HepG2 (cell line): ENCODE results near the gene CDK3. TPM values are rescaled to one million over a fixed set of nuclear protein-coding genes. Genes with fewer than 3 reads are reported as not detected.
A peak's percentile ranks its signal among the peaks of the same experiment; 100 is the strongest.

ENCODE experiments used
- CREB1 ChIP-seq, 2 experiments: fragments of 450-650 bp in 1 of 2; IDR thresholded peaks; 2 replicates each; pipeline ENCODE4 v1.6.1; 2016 to 2017; ENCODE audit warnings: control low read depth in 1 of 2, mild to moderate bottlenecking in 1 of 2, missing compliant biosample characterization in 1 of 2, missing genetic modification characterization in 1 of 2
- DDIT3 ChIP-seq: sonication (generic); formaldehyde crosslinking; IDR thresholded peaks from 2 replicates; pipeline ENCODE4 v1.4.0; 2020; ENCODE audit warnings: mild to moderate bottlenecking, missing genetic modification reagents
- ELF3 ChIP-seq: IDR thresholded peaks from 2 replicates; pipeline ENCODE4 v1.6.1; 2016; ENCODE audit warnings: missing genetic modification reagents, missing compliant biosample characterization
- FOXA3 ChIP-seq: IDR thresholded peaks from 2 replicates; pipeline ENCODE4 v1.6.1; 2016; ENCODE audit warnings: missing genetic modification reagents, missing compliant biosample characterization
- HDAC1 ChIP-seq: sonication (generic); formaldehyde crosslinking; IDR thresholded peaks from 2 replicates; pipeline ENCODE4 v1.5.1; 2020; ENCODE audit warnings: mild to moderate bottlenecking, missing genetic modification reagents
- HNF4G ChIP-seq, 2 experiments: sonication (generic) in 1 of 2; formaldehyde crosslinking in 1 of 2; IDR thresholded peaks; 2 replicates each; pipeline versions ENCODE4 v1.4.0 to v1.6.1; 2011 to 2020; ENCODE audit warnings: borderline replicate concordance in 2 of 2, low read depth in 2 of 2, mild to moderate bottlenecking in 2 of 2, low read length in 1 of 2, missing genetic modification reagents in 1 of 2, moderate library complexity in 1 of 2
- HNRNPH1 ChIP-seq: fragments of 200-400 bp; formaldehyde crosslinking; optimal IDR thresholded peaks from 2 replicates; pipeline ENCODE3; 2017; ENCODE audit warnings: mild to moderate bottlenecking, low read depth, low read length
- MBD4 ChIP-seq: IDR thresholded peaks from 2 replicates; pipeline ENCODE4 v1.6.1; 2012; ENCODE audit warnings: low read length, inconsistent platforms, borderline replicate concordance
- MED8 ChIP-seq: sonication (generic); formaldehyde crosslinking; IDR thresholded peaks from 2 replicates; pipeline ENCODE4 v1.8.1; 2023; ENCODE audit warnings: mild to moderate bottlenecking, missing genetic modification reagents; ENCODE audit not compliant: insufficient replicate concordance
- PITX1 ChIP-seq: sonication (generic); formaldehyde crosslinking; IDR thresholded peaks from 2 replicates; pipeline ENCODE4 v1.5.1; 2020; ENCODE audit warnings: mild to moderate bottlenecking, missing genetic modification reagents
- RNF219 ChIP-seq: sonication (generic); formaldehyde crosslinking; IDR thresholded peaks from 2 replicates; pipeline ENCODE4 v1.5.0; 2020; ENCODE audit warnings: mild to moderate bottlenecking, missing genetic modification reagents
- STAT5B ChIP-seq: sonication (generic); formaldehyde crosslinking; IDR thresholded peaks from 2 replicates; pipeline ENCODE4 v1.4.0; 2020; ENCODE audit warnings: missing genetic modification reagents
- ZBTB26 ChIP-seq: IDR thresholded peaks from 2 replicates; pipeline ENCODE4 v1.6.1; 2016; ENCODE audit warnings: missing compliant biosample characterization, missing genetic modification reagents, borderline replicate concordance
- ZEB1 ChIP-seq: IDR thresholded peaks from 2 replicates; pipeline ENCODE4 v1.6.1; 2012; ENCODE audit warnings: mild to moderate bottlenecking, low read depth, inconsistent platforms; ENCODE audit not compliant: insufficient replicate concordance
- ZNF275 ChIP-seq: sonication (generic); formaldehyde crosslinking; IDR thresholded peaks from 2 replicates; pipeline ENCODE4 v1.8.0; 2022; ENCODE audit warnings: missing genetic modification reagents, mild to moderate bottlenecking, inconsistent platforms, borderline replicate concordance
- ZNF362 ChIP-seq: sonication (generic); formaldehyde crosslinking; IDR thresholded peaks from 2 replicates; pipeline ENCODE4 v1.4.0; 2020; ENCODE audit warnings: missing genetic modification reagents, mild to moderate bottlenecking, borderline replicate concordance
- ZNF446 ChIP-seq: sonication (generic); formaldehyde crosslinking; IDR thresholded peaks from 2 replicates; pipeline ENCODE4 v1.5.0; 2020; ENCODE audit warnings: mild to moderate bottlenecking, missing genetic modification reagents
- ZZZ3 ChIP-seq: sonication (generic); formaldehyde crosslinking; IDR thresholded peaks from 2 replicates; pipeline ENCODE4 v1.4.0; 2020; ENCODE audit warnings: missing genetic modification reagents, mild to moderate bottlenecking, borderline replicate concordance
- polyA plus RNA-seq, 8 experiments: library from polyadenylated mRNA; depleted of rRNA in 3 of 8; stranded (reverse) in 7 of 8; unstranded in 1 of 8; fragments of >200 nt; fragmentation: Illumina TruSeq in 4 of 8; extraction: Trizol in 4 of 8; gene quantifications; 2 replicates each; pipeline versions ENCODE4 v1.2.1 to v1.2.3, GENCODE V29; 2011 to 2016; ENCODE audit warnings: low read depth in 4 of 8, missing spikeins in 1 of 8, mixed read lengths in 1 of 8; ENCODE audit not compliant: insufficient read depth in 1 of 8
- total RNA-seq, 5 experiments: library from RNA; depleted of rRNA; stranded (reverse); fragments of >200 nt; fragmentation: Illumina TruSeq; extraction: Trizol; gene quantifications; 2 replicates each; pipeline ENCODE4 v1.2.3, GENCODE V29; 2016; ENCODE audit warnings: low read depth in 1 of 5

CDK3 gene
- total and polyA plus RNA-seq, 2 of the 13 experiments (the other 11 are each of a cell fraction or from before 2014, with no cell fraction given), result 5.8 to 11.4 TPM

GRCh38 chr17:75959051-75959838 lies 41.4 kb upstream of the CDK3 start (continued):
- TF ChIP-seq ZBTB26 (CRISPR knock-in tag), result no peak
- TF ChIP-seq ZNF446, result no peak
- 0 out of 2 replicates have a peak, but pooled peaks have one; percentile 14 for TF ChIP-seq ELF3 (CRISPR knock-in tag)
- TF ChIP-seq RNF219 (CRISPR knock-in tag), result no peak
- TF ChIP-seq STAT5B (CRISPR knock-in tag), result no peak
- peak; percentile 49 for TF ChIP-seq FOXA3 (CRISPR knock-in tag)
- no peak for TF ChIP-seq HNRNPH1
- TF ChIP-seq HNF4G (IDR thresholded peaks at IDR 0.05; ENCODE audit: borderline replicate concordance, low read depth, low read length), result peak; percentile 20; the same call in 1 of the 2 replicates
- no peak for TF ChIP-seq HNF4G (CRISPR knock-in tag; IDR thresholded peaks at IDR 0.05; ENCODE audit: borderline replicate concordance, low read depth)
- TF ChIP-seq PITX1 (CRISPR knock-in tag), result peak; percentile 81
- TF ChIP-seq ZZZ3 (CRISPR knock-in tag), result no peak
- 0 out of 2 replicates have a peak, but pooled peaks have one; percentile 37 for TF ChIP-seq MBD4
- TF ChIP-seq CREB1 (IDR thresholded peaks at IDR 0.05), result no peak
- TF ChIP-seq CREB1 (CRISPR knock-in tag; IDR thresholded peaks at IDR 0.05), result peak; percentile 61; the same call in 1 of the 2 replicates
- no peak for TF ChIP-seq ZNF275 (CRISPR knock-in tag)
- peak; percentile 58 for TF ChIP-seq ZEB1
- no peak for TF ChIP-seq MED8 (CRISPR knock-in tag)
- peak; percentile 46; the same call in 1 of the 2 replicates for TF ChIP-seq HDAC1 (CRISPR knock-in tag)
- no peak for TF ChIP-seq DDIT3 (CRISPR knock-in tag)
- peak; percentile 36; the same call in 1 of the 2 replicates for TF ChIP-seq ZNF362 (CRISPR knock-in tag)
- TF ChIP-seq, all 625 proteins: peak for 39
